ENCODE results near the gene TLCD3A. TPM values are rescaled to one million over a fixed set of nuclear protein-coding genes. Genes with fewer than 3 reads are reported as not detected.
A peak's percentile ranks its signal among the peaks of the same experiment; 100 is the strongest.
"Not testable (repeated sequence)": the region's sequence is repeated elsewhere in the genome, so short reads cannot be mapped to it uniquely, and the experiment has no call there.

The TLCD3A gene
- total RNA-seq, 2 donors from 2014 or later, result 7.3 to 15.9 TPM

GRCh38 chr17:693791-694638, 38.4 kb upstream of the TLCD3A start:
- Histone ChIP-seq H3K4me3 (no peak overlapping the region), H3K4me1 (ENCODE audit: control insufficient read depth in 1 of 2, low read depth in 2 of 2) (peaks cover 0 to 12% of the 10 kb centered on the region in 2 donors), H3K36me3 (peaks cover 15% of the 10 kb centered on the region), H3K9me3 (no peaks in the 10 kb centered on the region), H3K27me3 (replicated peaks; ENCODE audit: insufficient read depth) (no peaks in the 10 kb centered on the region), H3K27ac (peak overlapping the region in 1 of 2 donors; percentile 10)
- DNase-seq (ENCODE audit: low spot score) (no peak), ATAC-seq (ENCODE audit: insufficient number of reproducible peaks, low FRiP score, low read depth) (peak; percentile 70)
- TF ChIP-seq CTCF (IDR thresholded peaks at IDR 0.05), result no peak

DNA sequence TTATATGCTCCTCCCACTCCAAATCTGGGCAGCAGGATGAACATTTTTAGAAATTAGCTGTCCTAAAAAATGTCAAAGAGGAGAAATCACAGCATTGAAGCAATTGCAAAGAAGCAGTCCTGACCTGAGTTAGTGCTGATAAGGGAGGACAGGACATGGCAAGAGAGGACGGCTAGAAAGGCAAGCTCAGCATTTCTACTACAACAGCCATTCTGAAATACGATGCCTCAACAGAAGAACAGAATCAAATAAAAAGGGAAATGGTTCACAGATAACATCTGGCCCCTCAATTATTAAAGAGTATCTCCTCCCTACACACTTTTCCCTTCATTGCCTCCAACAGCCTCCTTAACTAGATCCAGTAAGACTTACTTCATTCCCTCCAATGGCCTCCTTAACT, 36.0 kb upstream of the TLCD3A start:
- ATAC-seq (ENCODE audit: insufficient number of reproducible peaks, low FRiP score, low read depth) (no peak), DNase-seq (ENCODE audit: low spot score) (no peak)
- Histone ChIP-seq H3K4me1 (ENCODE audit: control insufficient read depth in 1 of 2, low read depth in 2 of 2) (peaks cover 0 to 12% of the 10 kb centered on the region in 2 donors), H3K27ac (no peak overlapping the region), H3K27me3 (replicated peaks; ENCODE audit: insufficient read depth) (no peaks in the 10 kb centered on the region), H3K36me3 (peaks cover 15% of the 10 kb centered on the region), H3K4me3 (no peak overlapping the region), H3K9me3 (no peaks in the 10 kb centered on the region)
- TF ChIP-seq CTCF (IDR thresholded peaks at IDR 0.05), result no peak

GRCh38 chr17:697682-698081, 34.7 kb upstream of the TLCD3A start:
- no peaks in the 10 kb centered on the region for H3K27me3 ChIP-seq (replicated peaks; ENCODE audit: insufficient read depth)
- H3K4me1 ChIP-seq (ENCODE audit: control insufficient read depth in 1 of 2, low read depth in 2 of 2), result peaks cover 0 to 12% of the 10 kb centered on the region in 2 donors
- TF ChIP-seq CTCF (IDR thresholded peaks at IDR 0.05), result no peak
- peaks cover 15% of the 10 kb centered on the region for H3K36me3 ChIP-seq
- no peak overlapping the region for H3K27ac ChIP-seq
- no peaks in the 10 kb centered on the region for H3K9me3 ChIP-seq
- H3K4me3 ChIP-seq, result no peak overlapping the region
- no peak for ATAC-seq (ENCODE audit: insufficient number of reproducible peaks, low FRiP score, low read depth)
- DNase-seq (ENCODE audit: low spot score), result no peak

DNA sequence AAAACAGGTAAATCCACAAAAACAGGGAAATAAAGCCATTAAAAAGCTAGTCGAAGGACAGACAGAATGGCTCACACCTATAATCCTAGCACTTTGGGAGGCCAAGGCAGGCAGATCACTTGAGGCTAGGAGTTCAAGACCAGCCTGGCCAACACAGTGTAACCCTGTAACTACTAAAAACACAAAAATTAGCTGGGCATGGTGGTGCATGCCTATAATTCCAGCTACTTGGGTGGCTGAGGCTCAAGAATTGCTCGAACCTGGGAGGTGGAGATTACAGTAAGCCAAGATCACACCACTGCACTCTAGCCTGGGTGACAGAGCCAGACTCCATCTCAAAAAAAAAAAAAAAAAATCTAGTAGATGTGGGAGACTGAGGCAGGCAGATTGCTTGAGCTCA, 34.3 kb upstream of the TLCD3A start:
- ATAC-seq (ENCODE audit: insufficient number of reproducible peaks, low FRiP score, low read depth); H3K4me3 ChIP-seq; H3K27ac ChIP-seq; H3K9me3 ChIP-seq; DNase-seq (ENCODE audit: low spot score); H3K27me3 ChIP-seq (replicated peaks; ENCODE audit: insufficient read depth): not testable (repeated sequence)
- peaks cover 15% of the 10 kb centered on the region for H3K36me3 ChIP-seq
- H3K4me1 ChIP-seq (ENCODE audit: control insufficient read depth in 1 of 2, low read depth in 2 of 2), result peaks cover 0 to 12% of the 10 kb centered on the region in 2 donors

GRCh38 chr17:699345-699744, 33.1 kb upstream of the TLCD3A start:
- no peak for TF ChIP-seq CTCF (IDR thresholded peaks at IDR 0.05)
- Histone ChIP-seq H3K27ac (no peak overlapping the region), H3K27me3 (replicated peaks; ENCODE audit: insufficient read depth) (no peaks in the 10 kb centered on the region), H3K9me3 (no peaks in the 10 kb centered on the region), H3K36me3 (peaks cover 15% of the 10 kb centered on the region), H3K4me3 (no peak overlapping the region), H3K4me1 (ENCODE audit: control insufficient read depth in 1 of 2, low read depth in 2 of 2) (peaks cover 0 to 6% of the 10 kb centered on the region in 2 donors)
- ATAC-seq (ENCODE audit: insufficient number of reproducible peaks, low FRiP score, low read depth) (no peak), DNase-seq (ENCODE audit: low spot score) (no peak)
